GM23248 (cell line): ENCODE data around the gene SH3RF1.

Experiments
- EZH2 ChIP-seq: fragments of 200-600 bp; sonication (generic); IDR thresholded peaks from 2 replicates; pipeline ENCODE4 v1.6.1; 2018; ENCODE audit warnings: antibody characterized with exemption, mild to moderate bottlenecking; ENCODE audit not compliant: insufficient read depth, poor library complexity, severe bottlenecking
- EZH2phosphoT487 ChIP-seq: fragments of 200-600 bp; sonication (generic); IDR thresholded peaks from 2 replicates; pipeline ENCODE4 v1.6.1; 2018; ENCODE audit warnings: antibody characterized with exemption, moderate library complexity, mild to moderate bottlenecking, low read depth; ENCODE audit not compliant: insufficient read depth

DNA sequence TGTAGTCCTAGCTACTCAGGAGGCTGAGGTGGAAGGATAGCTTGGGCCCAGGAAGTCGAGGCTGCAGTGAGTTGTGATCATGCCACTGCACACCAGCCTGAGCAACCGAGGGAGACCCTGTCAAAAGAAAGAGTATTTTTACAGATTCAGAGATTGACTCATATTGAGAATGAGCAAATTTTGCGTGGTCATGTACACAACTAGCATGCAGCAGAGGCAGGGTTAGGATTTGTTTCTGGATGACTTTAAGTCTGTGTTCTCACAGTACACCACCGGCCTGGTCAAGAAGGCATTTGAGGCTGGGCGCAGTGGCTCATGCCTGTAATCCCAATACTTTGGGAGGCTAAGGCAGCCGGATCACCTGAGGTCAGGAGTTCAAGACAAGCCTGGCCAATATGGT is 215.9 kb downstream of the SH3RF1 start:
- no peak for TF ChIP-seq EZH2phosphoT487
- no peak for TF ChIP-seq EZH2
